Transverse colon (tissue), 4 donors: ENCODE results near the gene FNBP1. TPM values are rescaled to one million over a fixed set of nuclear protein-coding genes. Genes with fewer than 3 reads are reported as not detected.
A peak's percentile ranks its signal among the peaks of the same experiment; 100 is the strongest.

Source experiments
- DNase-seq: peaks from one replicate; pipeline ENCODE4 v3.0.0-alpha.2; 2019
- H3K27ac ChIP-seq, 4 donors: fragments of 200-600 bp; sonication (generic); 2 replicates each; pipeline ENCODE4 v1.5.1; 2016 to 2018; ENCODE audit warnings: inconsistent platforms in 4 of 4
- H3K27me3 ChIP-seq: fragments of 200-600 bp; sonication (generic); 2 replicates; pipeline ENCODE4 v1.5.1; 2017; ENCODE audit warnings: inconsistent platforms
- H3K36me3 ChIP-seq, 4 donors: fragments of 200-600 bp; sonication (generic); 2 replicates each; pipeline ENCODE4 v1.5.1; 2017 to 2019; ENCODE audit warnings: inconsistent platforms in 4 of 4
- H3K4me1 ChIP-seq, 4 donors: fragments of 200-600 bp; sonication (generic); 2 replicates each; pipeline ENCODE4 v1.5.1; 2017 to 2020; ENCODE audit warnings: inconsistent platforms in 4 of 4
- H3K4me3 ChIP-seq, 4 donors: fragments of 200-600 bp; sonication (generic); 1 replicate in 1 of 4; 2 replicates in 3 of 4; pipeline versions ENCODE4 v1.5.1 to v1.6.1; 2017 to 2019; ENCODE audit warnings: inconsistent platforms in 4 of 4
- H3K9me3 ChIP-seq, 2 donors: fragments of 200-600 bp; sonication (generic); 2 replicates each; pipeline ENCODE4 v1.5.1; 2017 to 2019; ENCODE audit warnings: inconsistent platforms in 2 of 2
- CTCF ChIP-seq, 5 experiments: fragments of 200-600 bp in 3 of 5; fragments of 450-650 bp in 2 of 5; sonication (generic) in 3 of 5; IDR thresholded peaks; 1 replicate in 2 of 5; 2 replicates in 3 of 5; pipeline ENCODE4 v1.5.1; 2016 to 2017; ENCODE audit warnings: antibody characterized with exemption in 5 of 5, inconsistent platforms in 3 of 5, mild to moderate bottlenecking in 2 of 5, moderate library complexity in 1 of 5
- EP300 ChIP-seq: sonication (generic); formaldehyde crosslinking; IDR thresholded peaks from one replicate; pipeline ENCODE4 v1.6.1; 2017; ENCODE audit warnings: antibody characterized with exemption, low read depth
- POLR2A ChIP-seq: fragments of 450-650 bp; IDR thresholded peaks from one replicate; pipeline ENCODE4 v1.6.1; 2016; ENCODE audit warnings: antibody characterized with exemption, mild to moderate bottlenecking, moderate library complexity
- POLR2AphosphoS5 ChIP-seq, 3 donors: sonication (generic); formaldehyde crosslinking; IDR thresholded peaks; one replicate each; pipeline ENCODE4 v1.6.1; 2016; ENCODE audit warnings: antibody characterized with exemption in 3 of 3
- WGBS, 2 donors: methylation state at CpG; one replicate each; pipeline ENCODE4 v1.1.5; 2018; ENCODE audit warnings: low coverage in 1 of 2; 5-methylcytosine and 5-hydroxymethylcytosine counted together
- in situ Hi-C, 4 donors: fragments of 200-750 bp; cut with MboI; loops; one replicate each; pipeline versions ENCODE4 v1.15.0 to v1.15.1; 2017; ENCODE audit warnings: low sequenced_read_pairs in 3 of 4, low pct_ligation_motif_present in 1 of 4, low pct_unique_long_range_greater_than_20kb in 1 of 4
- intact Hi-C: fragments of 100-400 bp; cut with DNase I; formaldehyde crosslinking; loops from one replicate; pipeline ENCODE4 v1.15.1; 2023; ENCODE audit warnings: low total_unique reads
- total RNA-seq, 4 donors: library from RNA; depleted of rRNA; stranded (reverse); fragments of >200 nt; gene quantifications; one replicate each; pipeline ENCODE4 v1.1.0, GENCODE V29; 2016

Gene FNBP1
- total RNA-seq, 4 donors from 2014 or later = 38.5 to 114 (median 62.9) TPM

GRCh38 chr9:129866394-129867135 lies 176.4 kb downstream of the FNBP1 start:
- no peaks in the 10 kb centered on the region for H3K27me3 ChIP-seq
- no peaks in the 10 kb centered on the region for H3K9me3 ChIP-seq
- H3K36me3 ChIP-seq = peaks cover 0 to 12% (median 4%) of the 10 kb centered on the region in 4 donors
- H3K4me1 ChIP-seq = no peaks in the 10 kb centered on the region
- in situ Hi-C loops (no loop called here), intact Hi-C loops (no loop called here)
- no peak for DNase-seq
- H3K4me3 ChIP-seq = no peak overlapping the region
- WGBS, 2 donors = 0 to 86% methylated on average over 1 to 13 of the region's 17 CpGs
- no peak for TF ChIP-seq POLR2AphosphoS5 (IDR thresholded peaks at IDR 0.05)
- TF ChIP-seq EP300 = no peak
- TF ChIP-seq CTCF (IDR thresholded peaks at IDR 0.05) = no peak
- no peak for TF ChIP-seq POLR2A
- peak overlapping the region in 1 of 4 donors; percentile 5 for H3K27ac ChIP-seq

DNA sequence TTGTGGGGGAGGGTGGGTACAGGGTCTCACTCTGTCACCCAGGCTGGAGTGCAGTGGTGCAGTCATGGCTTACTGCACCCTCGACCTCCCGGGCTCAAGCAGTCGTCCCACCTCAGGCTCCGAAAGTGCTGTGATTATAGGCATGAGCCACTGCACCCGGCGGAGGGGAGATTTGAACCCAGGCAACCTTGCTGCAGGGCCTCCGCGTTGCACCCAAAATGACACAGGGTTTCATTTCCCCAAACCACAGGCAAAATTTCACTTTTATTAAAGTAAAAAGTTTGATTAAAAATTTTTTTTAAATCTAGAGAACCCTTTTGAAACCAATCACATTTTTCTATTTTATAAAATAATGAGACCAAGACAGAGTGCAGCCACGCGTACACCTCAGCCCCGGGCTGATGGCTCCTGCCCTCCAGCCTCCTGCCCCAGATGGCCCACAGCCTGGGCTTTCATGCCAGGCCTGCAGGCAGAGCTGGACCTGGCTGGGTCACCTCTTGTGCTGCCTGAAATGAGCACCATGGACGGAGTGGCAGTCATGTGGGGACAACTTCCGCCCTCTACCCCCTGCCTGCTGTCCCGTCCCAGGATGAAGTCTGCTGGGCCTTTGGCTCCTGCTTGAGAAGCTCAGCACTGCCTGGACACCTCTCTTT lies 177.2 kb downstream of the FNBP1 start:
- H3K36me3 ChIP-seq = peaks cover 0 to 18% (median 6%) of the 10 kb centered on the region in 4 donors
- no peaks in the 10 kb centered on the region for H3K9me3 ChIP-seq
- intact Hi-C loops (no loop called here), in situ Hi-C loops (no loop called here)
- no peaks in the 10 kb centered on the region for H3K27me3 ChIP-seq
- no peaks in the 10 kb centered on the region for H3K4me1 ChIP-seq
- DNase-seq = no peak
- no peak overlapping the region for H3K27ac ChIP-seq
- WGBS, 2 donors = 54 to 73% methylated on average over 2 to 13 of the region's 14 CpGs
- TF ChIP-seq POLR2AphosphoS5 (IDR thresholded peaks at IDR 0.05) (no peak), EP300 (no peak), POLR2A (no peak)
- H3K4me3 ChIP-seq = no peak overlapping the region

- H3K4me3 ChIP-seq = no peak overlapping the region
- in situ Hi-C loops (no loop called here), intact Hi-C loops (no loop called here)
- DNase-seq = no peak
- WGBS, 2 donors = 0 to 63% methylated on average over 1 to 11 of the region's 11 CpGs
- no peak overlapping the region for H3K27ac ChIP-seq
- no peaks in the 10 kb centered on the region for H3K9me3 ChIP-seq
- H3K36me3 ChIP-seq = peaks cover 0 to 22% (median 6%) of the 10 kb centered on the region in 4 donors
- H3K27me3 ChIP-seq = no peaks in the 10 kb centered on the region
- no peaks in the 10 kb centered on the region for H3K4me1 ChIP-seq
- TF ChIP-seq CTCF (IDR thresholded peaks at IDR 0.05) (no peak), POLR2AphosphoS5 (IDR thresholded peaks at IDR 0.05) (no peak), POLR2A (no peak), EP300 (no peak)
Observed at GRCh38 chr9:129864991-129865647, 177.9 kb downstream of the FNBP1 start.

- no peak overlapping the region for H3K4me3 ChIP-seq
- peak; percentile 53 for DNase-seq
- no peaks in the 10 kb centered on the region for H3K4me1 ChIP-seq
- peaks cover 0 to 22% (median 6%) of the 10 kb centered on the region in 4 donors for H3K36me3 ChIP-seq
- TF ChIP-seq CTCF (IDR thresholded peaks at IDR 0.05) = no peak
- no peak for TF ChIP-seq POLR2AphosphoS5 (IDR thresholded peaks at IDR 0.05)
- H3K9me3 ChIP-seq = no peaks in the 10 kb centered on the region
- H3K27ac ChIP-seq = no peak overlapping the region
- in situ Hi-C loops (no loop called here), intact Hi-C loops (no loop called here)
- whole genome bisulfite sequencing, 2 donors = 75 to 100% methylated on average over 2 to 13 of the region's 14 CpGs
- no peaks in the 10 kb centered on the region for H3K27me3 ChIP-seq
Observed at GRCh38 chr9:129863059-129863690, 179.8 kb downstream of the FNBP1 start.
